Kidney (tissue), 14 donors: ENCODE measurements around the gene GSN. TPM values are rescaled to one million over a fixed set of nuclear protein-coding genes. Genes with fewer than 3 reads are reported as not detected.

ENCODE experiments used
- DNase-seq, 5 donors: peaks; one replicate each; pipeline ENCODE4 v3.0.0-alpha.2; 2013 to 2020
- FAIRE-seq: peaks from 2 replicates; lab custom pipeline; 2012; peaks lifted over from hg19 to GRCh38; lab: Jason Lieb, UNC
- H3K27ac ChIP-seq, 2 donors: one replicate each; pipeline ENCODE4 v1.7.0; 2013; ENCODE audit warnings: low read depth in 2 of 2, low read length in 2 of 2, inconsistent platforms in 1 of 2
- H3K27me3 ChIP-seq: one replicate; pipeline ENCODE4 v1.7.1; 2013; ENCODE audit warnings: low read length, inconsistent platforms; ENCODE audit not compliant: control insufficient read depth, insufficient read depth
- H3K36me3 ChIP-seq, 3 donors: one replicate each; pipeline versions ENCODE4 v1.7.0 to v1.7.1; 2013; ENCODE audit warnings: low read length in 3 of 3, control low read depth in 1 of 3, inconsistent platforms in 1 of 3; ENCODE audit not compliant: insufficient read depth in 3 of 3, control insufficient read depth in 2 of 3
- H3K4me1 ChIP-seq, 3 donors: one replicate each; pipeline versions ENCODE4 v1.7.0 to v1.7.1; 2013; ENCODE audit warnings: low read length in 3 of 3, inconsistent platforms in 1 of 3, low read depth in 1 of 3; ENCODE audit not compliant: control insufficient read depth in 2 of 3, insufficient read depth in 2 of 3
- H3K4me3 ChIP-seq, 3 donors: one replicate each; pipeline versions ENCODE4 v1.7.0 to v1.8.1; 2013; ENCODE audit warnings: low read length in 3 of 3, control low read depth in 1 of 3, inconsistent platforms in 1 of 3
- H3K9ac ChIP-seq, 3 donors: one replicate each; pipeline versions ENCODE4 v1.7.0 to v1.7.1; 2013; ENCODE audit warnings: low read length in 3 of 3, control low read depth in 1 of 3, inconsistent platforms in 1 of 3
- H3K9me3 ChIP-seq, 3 donors: one replicate each; pipeline versions ENCODE4 v1.7.0 to v1.7.1; 2013; ENCODE audit warnings: low read length in 3 of 3, control low read depth in 1 of 3, inconsistent platforms in 1 of 3; ENCODE audit not compliant: control insufficient read depth in 2 of 3, insufficient read depth in 1 of 3
- intact Hi-C: fragments of 100-400 bp; cut with DNase I; formaldehyde crosslinking; loops from one replicate; pipeline ENCODE4 v1.11.1; 2022
- polyA plus RNA-seq: library from polyadenylated mRNA; stranded (reverse); fragments of 350-450 nt; fragmentation: Illumina TruSeq; extraction: RNeasy Lipid Tissue Mini Kit (QIAGEN cat#74804); gene quantifications from one replicate; pipeline ENCODE4 v1.2.3, GENCODE V29; 2014; ENCODE audit warnings: low read depth, low replicate concordance; ENCODE audit not compliant: insufficient read depth
- total RNA-seq: library from RNA; stranded (reverse); fragmentation: NEBNext Ultra II Directional; extraction: Animal tissue kit (Norgen Biotek cat#: 25700); gene quantifications from one replicate; pipeline ENCODE4 v1.2.1, GENCODE V29; 2021
- TF ChIP-seq, protein P1 (sequence below): IDR thresholded peaks from 3 replicates; pipeline ENCODE4 v1.5.1; 2012; ENCODE audit warnings: mild to moderate bottlenecking, moderate library complexity, borderline replicate concordance; ENCODE audit not compliant: insufficient read depth; ENCODE audit errors: extremely low read depth
- donor health status: control.
- donor health status: control.
- donor health status: control.
- donor health status: control.
- donor health status: control.
- donor health status: DM: yes; HTN: yes; CAD: no.
- donor health status: Normal renal cell carcinoma (clear cell type).

GSN gene
- total and polyA plus RNA-seq, 2 donors from 2014 or later = 235 to 511 TPM

DNA sequence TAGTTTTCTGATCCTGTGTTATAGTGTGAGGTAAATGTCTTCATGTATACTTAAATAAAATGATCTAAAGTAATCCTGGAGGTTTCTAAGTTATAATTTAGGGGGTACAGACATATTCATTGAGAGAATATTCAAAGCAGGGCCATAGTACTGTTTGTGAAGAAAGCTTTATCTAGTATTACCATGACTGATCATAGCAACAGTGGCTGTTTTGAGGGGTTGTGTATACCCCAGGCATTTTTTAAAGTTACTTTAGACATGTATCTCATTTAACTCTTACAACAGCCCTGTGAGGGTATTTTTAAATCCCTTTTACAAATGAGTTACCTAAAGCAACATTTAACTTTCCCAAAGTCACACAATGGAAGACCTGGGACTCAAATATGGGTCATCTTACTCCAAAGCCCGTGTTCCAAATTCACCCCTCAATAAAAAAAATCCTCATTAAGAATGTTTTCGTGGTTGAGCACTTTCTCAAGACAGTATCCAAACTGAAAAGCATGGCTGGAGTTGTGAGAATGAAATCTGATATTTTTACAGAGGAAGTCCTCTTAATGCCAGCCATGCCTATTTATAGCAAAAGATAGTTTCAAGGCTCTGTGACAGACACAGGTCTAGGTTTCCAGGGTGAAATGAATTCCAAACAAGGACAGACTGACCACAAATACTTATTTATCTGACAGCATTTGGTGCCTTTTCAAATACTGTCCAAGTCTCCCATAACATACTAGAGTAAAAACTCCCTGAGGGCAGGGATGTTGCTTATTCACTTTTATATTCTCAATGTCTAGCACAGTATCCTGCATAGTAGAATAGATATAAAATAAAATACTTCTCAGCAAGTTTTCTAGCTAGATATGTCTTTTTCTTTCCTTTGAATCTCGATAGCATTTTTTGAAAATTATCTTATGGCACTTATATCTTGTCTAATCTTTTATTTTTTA, 91.7 kb downstream of the GSN start:
- Histone ChIP-seq H3K9ac (no peak overlapping the region), H3K4me1 (peaks cover 0 to 37% (median 12%) of the 10 kb centered on the region in 3 donors)

GRCh38 chr9:121360601-121361374, 92.8 kb downstream of the GSN start:
- DNase-seq = no peak
- Histone ChIP-seq H3K9me3 (no peaks in the 10 kb centered on the region), H3K36me3 (no peaks in the 10 kb centered on the region), H3K4me1 (peaks cover 0 to 46% (median 12%) of the 10 kb centered on the region in 3 donors), H3K27ac (peak overlapping the region; percentile 5 to 20), H3K4me3 (no peak overlapping the region), H3K9ac (no peak overlapping the region), H3K27me3 (no peaks in the 10 kb centered on the region)
- FAIRE-seq = no peak
- intact Hi-C loops = no loop called here
- TF ChIP-seq, protein P1, sequence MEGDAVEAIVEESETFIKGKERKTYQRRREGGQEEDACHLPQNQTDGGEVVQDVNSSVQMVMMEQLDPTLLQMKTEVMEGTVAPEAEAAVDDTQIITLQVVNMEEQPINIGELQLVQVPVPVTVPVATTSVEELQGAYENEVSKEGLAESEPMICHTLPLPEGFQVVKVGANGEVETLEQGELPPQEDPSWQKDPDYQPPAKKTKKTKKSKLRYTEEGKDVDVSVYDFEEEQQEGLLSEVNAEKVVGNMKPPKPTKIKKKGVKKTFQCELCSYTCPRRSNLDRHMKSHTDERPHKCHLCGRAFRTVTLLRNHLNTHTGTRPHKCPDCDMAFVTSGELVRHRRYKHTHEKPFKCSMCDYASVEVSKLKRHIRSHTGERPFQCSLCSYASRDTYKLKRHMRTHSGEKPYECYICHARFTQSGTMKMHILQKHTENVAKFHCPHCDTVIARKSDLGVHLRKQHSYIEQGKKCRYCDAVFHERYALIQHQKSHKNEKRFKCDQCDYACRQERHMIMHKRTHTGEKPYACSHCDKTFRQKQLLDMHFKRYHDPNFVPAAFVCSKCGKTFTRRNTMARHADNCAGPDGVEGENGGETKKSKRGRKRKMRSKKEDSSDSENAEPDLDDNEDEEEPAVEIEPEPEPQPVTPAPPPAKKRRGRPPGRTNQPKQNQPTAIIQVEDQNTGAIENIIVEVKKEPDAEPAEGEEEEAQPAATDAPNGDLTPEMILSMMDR = no peak

More for the DNA sequence above, 91.7 kb downstream of the GSN start:
- H3K36me3 ChIP-seq = peaks cover 0 to 3% (median 0%) of the 10 kb centered on the region in 3 donors
- H3K4me3 ChIP-seq = no peak overlapping the region
- TF ChIP-seq, protein P1 = no peak
- no peaks in the 10 kb centered on the region for H3K27me3 ChIP-seq
- peak overlapping the region in 1 of 2 donors; percentile 61 for H3K27ac ChIP-seq
- H3K9me3 ChIP-seq = no peaks in the 10 kb centered on the region
- DNase-seq (no peak), FAIRE-seq (no peak)
- intact Hi-C loops = no loop called here

DNA sequence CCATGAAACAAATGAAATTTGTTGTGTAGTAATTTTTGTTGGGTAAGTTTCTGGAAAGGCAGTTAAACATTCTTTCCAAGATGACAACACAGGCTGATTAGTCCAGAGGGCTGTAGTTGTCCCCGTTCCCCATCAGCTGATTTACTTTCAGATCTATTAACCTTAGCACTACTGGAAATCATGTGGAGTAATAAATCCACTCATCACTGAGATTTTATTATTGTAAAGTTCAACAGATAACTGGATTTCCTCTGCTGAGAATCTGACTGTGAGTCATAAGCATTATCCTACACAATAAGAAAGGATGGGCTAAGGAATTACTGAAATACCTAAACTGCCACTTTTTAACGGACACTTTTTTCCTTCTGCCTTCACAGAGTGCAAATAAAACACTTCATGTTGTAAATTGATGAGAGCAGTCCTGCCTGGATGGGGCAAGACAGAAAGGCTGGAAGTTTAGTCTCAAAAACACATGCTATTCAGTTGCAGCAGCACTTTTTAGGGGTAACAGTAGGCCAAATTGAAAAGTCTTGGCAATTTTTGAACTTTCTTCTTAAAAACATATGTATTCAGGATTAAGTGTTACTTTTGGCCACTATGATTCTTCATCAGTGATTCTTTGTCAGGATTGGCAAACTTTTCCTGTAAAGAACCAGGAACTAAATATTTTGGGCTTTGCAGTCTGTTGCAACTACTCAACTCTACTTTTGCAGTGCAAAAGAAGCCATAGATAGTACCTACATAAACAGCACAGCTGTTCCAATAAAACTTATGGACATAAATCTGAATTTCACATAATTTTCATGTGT, 95.1 kb downstream of the GSN start:
- TF ChIP-seq, protein P1 = no peak
- peak in 1 of 5 donors; percentile 49 for DNase-seq
- Histone ChIP-seq H3K27ac (peak overlapping the region; percentile 85 to 92), H3K9me3 (no peaks in the 10 kb centered on the region), H3K4me1 (peaks cover 1 to 61% (median 12%) of the 10 kb centered on the region in 3 donors), H3K27me3 (no peaks in the 10 kb centered on the region), H3K4me3 (peak overlapping the region in 2 of 3 donors; percentile 4 to 12), H3K36me3 (peaks cover 0 to 3% (median 0%) of the 10 kb centered on the region in 3 donors), H3K9ac (peak overlapping the region in 1 of 3 donors; percentile 35)
- intact Hi-C loops = no loop called here
- FAIRE-seq = peak; percentile 70
